CD4-positive, alpha-beta T cell (primary cell): Measurements from ENCODE around the gene GEMIN7. TPM values are rescaled to one million over a fixed set of nuclear protein-coding genes. Genes with fewer than 3 reads are reported as not detected.
A peak's percentile ranks its signal among the peaks of the same experiment; 100 is the strongest.

Experiments
- ATAC-seq: fragments of 200-7000 bp; cut with Tn5 transposase; one replicate; pipeline ENCODE4 v1.10.0; 2022; ENCODE audit warnings: mild to moderate bottlenecking; ENCODE audit not compliant: poor library complexity
- CTCF ChIA-PET: fragments of 350-600 bp; sonication (Branson Sonifier 250); formaldehyde crosslinking; loops from one replicate; lab custom pipeline; 2021; ENCODE audit warnings: antibody characterized with exemption, inconsistent platforms; lab: Charles Lee
- POLR2A ChIA-PET: fragments of 350-600 bp; sonication (Branson Sonifier 250); formaldehyde crosslinking; loops from one replicate; lab custom pipeline; 2021; ENCODE audit warnings: antibody characterized with exemption, inconsistent platforms; lab: Charles Lee
- DNase-seq, 14 experiments: peaks; one replicate each; pipeline ENCODE4 v3.0.0-alpha.2; 2013 to 2020; ENCODE audit warnings: mixed read lengths in 2 of 14
- H3K27ac ChIP-seq, 2 donors: one replicate each; pipeline versions ENCODE4 v1.5.1 to v1.7.0; 2013; ENCODE audit warnings: low read length in 2 of 2, low read depth in 1 of 2, mild to moderate bottlenecking in 1 of 2
- H3K27me3 ChIP-seq, 2 experiments: 1 replicate in 1 of 2; 2 replicates in 1 of 2; pipeline versions ENCODE4 v1.6.1 to v1.7.0; 2013; ENCODE audit warnings: low read length in 2 of 2, control low read depth in 1 of 2, mild to moderate bottlenecking in 1 of 2, moderate library complexity in 1 of 2; ENCODE audit not compliant: insufficient read depth in 2 of 2, control insufficient read depth in 1 of 2
- H3K36me3 ChIP-seq: one replicate; pipeline ENCODE4 v1.6.1; 2013; ENCODE audit warnings: low read length, control low read depth; ENCODE audit not compliant: insufficient read depth
- H3K4me1 ChIP-seq: one replicate; pipeline ENCODE4 v1.6.1; 2013; ENCODE audit warnings: low read length, control low read depth; ENCODE audit not compliant: insufficient read depth
- H3K4me3 ChIP-seq: one replicate; pipeline ENCODE4 v1.5.1; 2013; ENCODE audit warnings: mild to moderate bottlenecking, low read length, moderate library complexity
- H3K9me3 ChIP-seq, 2 experiments: 1 replicate in 1 of 2; 2 replicates in 1 of 2; pipeline versions ENCODE4 v1.6.1 to v1.7.0; 2013; ENCODE audit warnings: low read length in 2 of 2, mild to moderate bottlenecking in 2 of 2, control low read depth in 1 of 2, moderate library complexity in 1 of 2; ENCODE audit not compliant: control insufficient read depth in 1 of 2, insufficient read depth in 1 of 2
- H3K27ac Mint-ChIP-seq: one replicate; pipeline ENCODE4 v1.8.0; 2020; ENCODE audit warnings: mixed read lengths
- H3K27me3 Mint-ChIP-seq: one replicate; pipeline ENCODE4 v1.8.0; 2021; ENCODE audit warnings: mixed read lengths
- H3K36me3 Mint-ChIP-seq: one replicate; pipeline ENCODE4 v1.8.0; 2021; ENCODE audit warnings: low read depth, mixed read lengths
- H3K4me1 Mint-ChIP-seq: one replicate; pipeline ENCODE4 v1.8.0; 2021; ENCODE audit warnings: low read depth, mixed read lengths
- H3K4me3 Mint-ChIP-seq: one replicate; pipeline ENCODE4 v1.8.0; 2020; ENCODE audit warnings: mild to moderate bottlenecking, mixed read lengths
- H3K9me3 Mint-ChIP-seq: one replicate; pipeline ENCODE4 v1.8.0; 2020; ENCODE audit warnings: mixed read lengths
- intact Hi-C, 2 experiments: fragments of 100-400 bp; cut with DNase I in 1 of 2; cut with micrococcal nuclease in 1 of 2; formaldehyde crosslinking; loops; one replicate each; pipeline versions ENCODE4 v1.15.1 to v1.9.0; 2023 to 2025; cut with DNase I, micrococcal nuclease
- total RNA-seq, 174 experiments: library from RNA in 2 of 174; stranded (reverse) in 2 of 174; gene quantifications; one replicate each; pipeline ENCODE4 v1.2.3 and lab custom pipeline; 2021 to 2026
- TF ChIP-seq, protein P1 (sequence below): fragments of 200-600 bp; IDR thresholded peaks from one replicate; pipeline ENCODE4 v1.8.0; 2022; ENCODE audit warnings: antibody characterized with exemption, mild to moderate bottlenecking

GEMIN7 gene
- total RNA-seq, 2 experiments from 2014 or later, result 4.0 to 4.8 TPM

DNA sequence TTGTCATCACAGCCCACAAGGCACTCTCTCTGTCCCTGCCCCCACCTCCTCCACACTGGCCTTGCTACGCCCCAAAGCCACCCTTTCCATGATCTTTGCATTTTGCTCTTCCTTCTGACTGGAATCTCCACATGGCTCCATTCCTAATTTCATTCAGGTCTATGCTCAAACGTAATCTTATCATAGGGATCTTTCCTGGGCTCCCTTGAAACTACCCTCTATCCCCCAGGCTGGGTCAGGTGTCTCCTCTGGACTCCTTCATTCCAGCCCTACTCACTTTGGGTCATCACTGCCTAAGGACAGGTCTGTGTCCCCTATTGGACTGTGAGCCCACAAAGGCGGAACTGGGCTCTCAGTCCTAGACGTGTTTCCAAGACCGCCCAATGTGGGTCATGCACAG lies 3.1 kb downstream of the GEMIN7 start:
- H3K4me1 ChIP-seq, result peaks cover 40% of the 10 kb centered on the region
- POLR2A ChIA-PET, result no interaction called here
- Mint-ChIP-seq H3K9me3 (no peaks in the 10 kb centered on the region), H3K27me3 (no peaks in the 10 kb centered on the region), H3K4me3 (peak overlapping the region; percentile 68), H3K4me1 (peaks cover 37% of the 10 kb centered on the region), H3K36me3 (peaks cover 29% of the 10 kb centered on the region), H3K27ac (peak overlapping the region; percentile 31)
- TF ChIP-seq, protein P1, sequence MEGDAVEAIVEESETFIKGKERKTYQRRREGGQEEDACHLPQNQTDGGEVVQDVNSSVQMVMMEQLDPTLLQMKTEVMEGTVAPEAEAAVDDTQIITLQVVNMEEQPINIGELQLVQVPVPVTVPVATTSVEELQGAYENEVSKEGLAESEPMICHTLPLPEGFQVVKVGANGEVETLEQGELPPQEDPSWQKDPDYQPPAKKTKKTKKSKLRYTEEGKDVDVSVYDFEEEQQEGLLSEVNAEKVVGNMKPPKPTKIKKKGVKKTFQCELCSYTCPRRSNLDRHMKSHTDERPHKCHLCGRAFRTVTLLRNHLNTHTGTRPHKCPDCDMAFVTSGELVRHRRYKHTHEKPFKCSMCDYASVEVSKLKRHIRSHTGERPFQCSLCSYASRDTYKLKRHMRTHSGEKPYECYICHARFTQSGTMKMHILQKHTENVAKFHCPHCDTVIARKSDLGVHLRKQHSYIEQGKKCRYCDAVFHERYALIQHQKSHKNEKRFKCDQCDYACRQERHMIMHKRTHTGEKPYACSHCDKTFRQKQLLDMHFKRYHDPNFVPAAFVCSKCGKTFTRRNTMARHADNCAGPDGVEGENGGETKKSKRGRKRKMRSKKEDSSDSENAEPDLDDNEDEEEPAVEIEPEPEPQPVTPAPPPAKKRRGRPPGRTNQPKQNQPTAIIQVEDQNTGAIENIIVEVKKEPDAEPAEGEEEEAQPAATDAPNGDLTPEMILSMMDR, result no peak
- no peaks in the 10 kb centered on the region for H3K27me3 ChIP-seq
- no peak overlapping the region for H3K27ac ChIP-seq
- H3K9me3 ChIP-seq, result no peaks in the 10 kb centered on the region
- peaks cover 9% of the 10 kb centered on the region for H3K36me3 ChIP-seq
- no peak overlapping the region for H3K4me3 ChIP-seq
- CTCF ChIA-PET, result no interaction called here
- DNase-seq (no peak), ATAC-seq (no peak)
- intact Hi-C loops, result loop anchor here in 1 of 2 experiments (10.0 kb wide), 1 partner anchor 913 kb away; the partner anchor contains the start of gene CCDC61

DNA sequence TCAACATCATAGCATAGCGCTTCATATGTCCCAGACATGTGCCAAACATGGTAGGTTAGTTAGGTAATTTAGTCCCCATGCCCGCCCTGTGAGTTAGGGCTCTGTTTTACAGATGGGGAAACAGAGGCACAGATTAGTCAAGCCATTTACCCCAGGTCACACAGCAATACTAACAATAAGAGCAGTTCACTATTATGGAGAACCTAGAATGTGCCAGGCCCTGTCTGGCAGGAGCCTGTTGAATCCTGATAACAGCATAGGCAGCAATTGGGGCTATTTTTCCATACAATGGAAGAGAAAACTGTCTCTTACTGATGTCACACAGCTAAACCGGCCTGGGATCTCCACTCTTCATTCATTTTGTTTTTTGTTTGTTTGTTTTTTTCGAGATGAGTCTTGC lies 7.4 kb downstream of the GEMIN7 start:
- no peaks in the 10 kb centered on the region for H3K9me3 ChIP-seq
- no peak overlapping the region for H3K27ac Mint-ChIP-seq
- ChIA-PET CTCF (no interaction called here), POLR2A (no interaction called here)
- H3K27ac ChIP-seq, result no peak overlapping the region
- peaks cover 28% of the 10 kb centered on the region for H3K36me3 ChIP-seq
- no peak overlapping the region for H3K4me3 Mint-ChIP-seq
- TF ChIP-seq, protein P1, result no peak
- H3K4me1 Mint-ChIP-seq, result peaks cover 27% of the 10 kb centered on the region
- no peak for DNase-seq
- peaks cover 44% of the 10 kb centered on the region for H3K4me1 ChIP-seq
- no peaks in the 10 kb centered on the region for H3K27me3 ChIP-seq
- no peaks in the 10 kb centered on the region for H3K9me3 Mint-ChIP-seq
- peaks cover 31% of the 10 kb centered on the region for H3K36me3 Mint-ChIP-seq
- H3K4me3 ChIP-seq, result no peak overlapping the region
- intact Hi-C loops, result loop anchor here in 1 of 2 experiments (10.0 kb wide), 1 partner anchor 908 kb away; the partner anchor contains the start of gene CCDC61
- no peaks in the 10 kb centered on the region for H3K27me3 Mint-ChIP-seq
- no peak for ATAC-seq

DNA sequence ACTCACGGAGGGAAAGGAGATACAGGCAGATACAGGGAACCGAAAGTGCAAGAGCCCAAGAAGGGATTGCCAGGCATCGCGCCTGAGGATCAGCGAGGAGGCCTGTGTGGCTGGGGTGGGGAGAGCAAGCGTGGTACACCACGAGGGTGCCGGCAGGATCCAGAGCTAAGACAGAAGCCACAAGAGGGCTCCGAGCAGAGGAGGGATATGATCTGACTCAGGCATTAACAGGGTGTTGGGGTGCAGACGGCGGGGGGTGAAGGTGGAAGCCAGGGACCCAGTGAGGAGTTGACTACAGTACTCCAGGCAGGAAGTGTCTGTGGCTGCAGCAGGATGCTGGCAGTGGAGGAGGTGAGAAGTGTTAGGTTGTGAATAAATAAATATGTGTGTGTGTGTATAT lies 8.5 kb downstream of the GEMIN7 start:
- H3K9me3 ChIP-seq, result no peaks in the 10 kb centered on the region
- peak overlapping the region; percentile 15 to 53 for H3K27ac ChIP-seq
- peak overlapping the region; percentile 24 for H3K27ac Mint-ChIP-seq
- no peaks in the 10 kb centered on the region for H3K27me3 Mint-ChIP-seq
- no peaks in the 10 kb centered on the region for H3K27me3 ChIP-seq
- peaks cover 25% of the 10 kb centered on the region for H3K4me1 Mint-ChIP-seq
- no peaks in the 10 kb centered on the region for H3K9me3 Mint-ChIP-seq
- H3K4me3 Mint-ChIP-seq, result peak overlapping the region; percentile 74
- DNase-seq, result peak in 12 of 14 experiments; percentile 23 to 90 (median 48)
- TF ChIP-seq, protein P1, result no peak
- CTCF ChIA-PET, result interaction anchor here (1.0 to 1.4 kb wide), 2 partner anchors 16 to 28 kb away, joined by 3 to 4 read pairs; no protein-coding TSS in a partner anchor
- intact Hi-C loops, result loop anchor here in 1 of 2 experiments (10.0 kb wide), 1 partner anchor 907 kb away; the partner anchor contains the start of gene CCDC61
- POLR2A ChIA-PET, result interaction anchor here (0.7 kb wide), 1 partner anchor 16 kb away, joined by 3 read pairs; no protein-coding TSS in a partner anchor
- H3K4me3 ChIP-seq, result no peak overlapping the region
- peaks cover 18% of the 10 kb centered on the region for H3K36me3 ChIP-seq
- peaks cover 49% of the 10 kb centered on the region for H3K4me1 ChIP-seq
- peaks cover 30% of the 10 kb centered on the region for H3K36me3 Mint-ChIP-seq
- ATAC-seq, result peak; percentile 52
